Measurements from ENCODE around the gene BNC2.
A peak's percentile ranks its signal among the peaks of the same experiment; 100 is the strongest.

BNC2 gene

GRCh38 chr9:16624744-16625117, 245.7 kb downstream of the BNC2 start:
- no peaks in the 10 kb centered on the region for H3K9me2 ChIP-seq (replicated peaks; ENCODE audit: low read depth, low read length)
- no peaks in the 10 kb centered on the region for H3K79me2 ChIP-seq (ENCODE audit: insufficient read depth, low read length)
- H3K4me3 ChIP-seq (ENCODE audit: low read length, poor library complexity, severe bottlenecking): peak overlapping the region; percentile 49
- H3K9ac ChIP-seq (ENCODE audit: low read depth, low read length, poor library complexity, severe bottlenecking): peak overlapping the region; percentile 44
- 0 out of 2 replicates have a peak, but pooled peaks cover 2% of the 10 kb centered on the region for H3F3A ChIP-seq (ENCODE audit: low read depth)
- 0 out of 2 replicates have a peak overlapping the region, but pooled peaks have one; percentile 24 for H2AFZ ChIP-seq (ENCODE audit: low read length)
- no peaks in the 10 kb centered on the region for H3K9me3 ChIP-seq (ENCODE audit: insufficient read depth, low read depth, low read length)
- H3K4me2 ChIP-seq (ENCODE audit: low read depth, low read length, poor library complexity, severe bottlenecking): peak overlapping the region; percentile 57
- TF ChIP-seq CTCF (conservative IDR thresholded peaks at IDR 0.05; ENCODE audit: low read length) (no peak), EZH2phosphoT487 (IDR thresholded peaks at IDR 0.05; ENCODE audit: borderline replicate concordance) (no peak)
- peaks cover 71% of the 10 kb centered on the region for H3K4me1 ChIP-seq (ENCODE audit: insufficient read depth, low read length, poor library complexity, severe bottlenecking)
- no peaks in the 10 kb centered on the region for H4K20me1 ChIP-seq (ENCODE audit: insufficient read depth, low read length, poor library complexity, severe bottlenecking)
- H3K27me3 ChIP-seq (ENCODE audit: insufficient read depth, low read length, poor library complexity, severe bottlenecking): no peaks in the 10 kb centered on the region
- H3K36me3 ChIP-seq (ENCODE audit: insufficient read depth, low read length): no peaks in the 10 kb centered on the region

- H3K36me3 ChIP-seq (ENCODE audit: insufficient read depth, low read length): no peaks in the 10 kb centered on the region
- H2AFZ ChIP-seq (ENCODE audit: low read length): 0 out of 2 replicates have a peak overlapping the region, but pooled peaks have one; percentile 24
- no peaks in the 10 kb centered on the region for H3K27me3 ChIP-seq (ENCODE audit: insufficient read depth, low read length, poor library complexity, severe bottlenecking)
- H3K4me1 ChIP-seq (ENCODE audit: insufficient read depth, low read length, poor library complexity, severe bottlenecking): peaks cover 75% of the 10 kb centered on the region
- no peaks in the 10 kb centered on the region for H4K20me1 ChIP-seq (ENCODE audit: insufficient read depth, low read length, poor library complexity, severe bottlenecking)
- no peaks in the 10 kb centered on the region for H3K9me3 ChIP-seq (ENCODE audit: insufficient read depth, low read depth, low read length)
- TF ChIP-seq EZH2phosphoT487 (IDR thresholded peaks at IDR 0.05; ENCODE audit: borderline replicate concordance) (no peak), CTCF (conservative IDR thresholded peaks at IDR 0.05; ENCODE audit: low read length) (no peak)
- H3K4me2 ChIP-seq (ENCODE audit: low read depth, low read length, poor library complexity, severe bottlenecking): peak overlapping the region; percentile 57
- peak overlapping the region; percentile 49 for H3K4me3 ChIP-seq (ENCODE audit: low read length, poor library complexity, severe bottlenecking)
- H3K79me2 ChIP-seq (ENCODE audit: insufficient read depth, low read length): no peaks in the 10 kb centered on the region
- 0 out of 2 replicates have a peak, but pooled peaks cover 2% of the 10 kb centered on the region for H3F3A ChIP-seq (ENCODE audit: low read depth)
- peak overlapping the region; percentile 22 for H3K9ac ChIP-seq (ENCODE audit: low read depth, low read length, poor library complexity, severe bottlenecking)
- no peaks in the 10 kb centered on the region for H3K9me2 ChIP-seq (replicated peaks; ENCODE audit: low read depth, low read length)
Measured at GRCh38 chr9:16623989-16624743, 246.3 kb downstream of the BNC2 start.

GRCh38 chr9:16622541-16622940, 247.9 kb downstream of the BNC2 start:
- H3K9me3 ChIP-seq (ENCODE audit: insufficient read depth, low read depth, low read length): no peaks in the 10 kb centered on the region
- H3F3A ChIP-seq (ENCODE audit: low read depth): 0 out of 2 replicates have a peak, but pooled peaks cover 2% of the 10 kb centered on the region
- H3K4me2 ChIP-seq (ENCODE audit: low read depth, low read length, poor library complexity, severe bottlenecking): no peak overlapping the region
- peaks cover 64% of the 10 kb centered on the region for H3K4me1 ChIP-seq (ENCODE audit: insufficient read depth, low read length, poor library complexity, severe bottlenecking)
- TF ChIP-seq CTCF (conservative IDR thresholded peaks at IDR 0.05; ENCODE audit: low read length) (no peak), EZH2phosphoT487 (IDR thresholded peaks at IDR 0.05; ENCODE audit: borderline replicate concordance) (no peak)
- H3K27me3 ChIP-seq (ENCODE audit: insufficient read depth, low read length, poor library complexity, severe bottlenecking): no peaks in the 10 kb centered on the region
- H3K9me2 ChIP-seq (replicated peaks; ENCODE audit: low read depth, low read length): no peaks in the 10 kb centered on the region
- no peaks in the 10 kb centered on the region for H4K20me1 ChIP-seq (ENCODE audit: insufficient read depth, low read length, poor library complexity, severe bottlenecking)
- H3K4me3 ChIP-seq (ENCODE audit: low read length, poor library complexity, severe bottlenecking): no peak overlapping the region
- H3K36me3 ChIP-seq (ENCODE audit: insufficient read depth, low read length): no peaks in the 10 kb centered on the region
- H2AFZ ChIP-seq (ENCODE audit: low read length): 0 out of 2 replicates have a peak overlapping the region, but pooled peaks have one; percentile 24
- H3K9ac ChIP-seq (ENCODE audit: low read depth, low read length, poor library complexity, severe bottlenecking): no peak overlapping the region
- no peaks in the 10 kb centered on the region for H3K79me2 ChIP-seq (ENCODE audit: insufficient read depth, low read length)

Data from Loucy (cell line).